H1 (cell line): ENCODE data around the gene LRP5. TPM values are rescaled to one million over a fixed set of nuclear protein-coding genes. Genes with fewer than 3 reads are reported as not detected.

ENCODE experiments used
- CTCF ChIA-PET: fragments of 300-600 bp; sonication (Branson Sonifier 250); formaldehyde crosslinking; loops from one replicate; lab custom pipeline; 2021; ENCODE audit not compliant: partially characterized antibody; lab: Charles Lee
- POLR2A ChIA-PET: fragments of 300-600 bp; sonication (Branson Sonifier 250); formaldehyde crosslinking; loops from one replicate; lab custom pipeline; 2021; ENCODE audit warnings: inconsistent platforms; ENCODE audit not compliant: partially characterized antibody; lab: Charles Lee
- DNase-seq, 2 experiments: peaks; one replicate each; pipeline versions ENCODE4 v3.0.0 to v3.0.0-alpha.2; 2010 to 2022; ENCODE audit warnings: low spot score in 2 of 2, low read depth in 1 of 2, mixed read lengths in 1 of 2
- FAIRE-seq: peaks from 2 replicates; lab custom pipeline; 2011; peaks lifted over from hg19 to GRCh38; lab: Jason Lieb, UNC
- H2AFZ ChIP-seq: 2 replicates; pipeline ENCODE4 v1.8.1; 2012; ENCODE audit warnings: low read length, inconsistent platforms
- H2AK5ac ChIP-seq: 2 replicates; pipeline ENCODE4 v1.6.1; 2013; ENCODE audit warnings: low read depth, low read length
- H2BK120ac ChIP-seq: replicated peaks from 2 replicates; pipeline ENCODE3; 2013; ENCODE audit warnings: low read depth, low read length, inconsistent platforms
- H2BK12ac ChIP-seq: 2 replicates; pipeline ENCODE4 v1.6.1; 2013; ENCODE audit warnings: low read depth, low read length
- H2BK15ac ChIP-seq: 2 replicates; pipeline ENCODE4 v1.6.1; 2013; ENCODE audit warnings: low read length
- H2BK20ac ChIP-seq: 2 replicates; pipeline ENCODE4 v1.6.1; 2013; ENCODE audit warnings: low read length
- H2BK5ac ChIP-seq: 2 replicates; pipeline ENCODE4 v1.6.1; 2013; ENCODE audit warnings: low read depth, low read length
- H3K14ac ChIP-seq: 2 replicates; pipeline ENCODE4 v1.6.1; 2013; ENCODE audit warnings: inconsistent platforms; ENCODE audit not compliant: insufficient read length
- H3K18ac ChIP-seq: 2 replicates; pipeline ENCODE4 v1.6.1; 2013; ENCODE audit warnings: low read length; ENCODE audit errors: extremely low read depth
- H3K23ac ChIP-seq: 2 replicates; pipeline ENCODE4 v1.6.1; 2013; ENCODE audit warnings: inconsistent platforms; ENCODE audit not compliant: insufficient read length
- H3K23me2 ChIP-seq: 2 replicates; pipeline ENCODE4 v1.6.1; 2013; ENCODE audit warnings: low read depth, low read length
- H3K27ac ChIP-seq: 2 replicates; pipeline ENCODE4 v1.6.1; 2011; ENCODE audit warnings: low read depth, low read length, inconsistent platforms
- H3K27me3 ChIP-seq, 4 experiments: replicated peaks in 1 of 4; 1 replicate in 1 of 4; 2 replicates in 3 of 4; pipeline versions ENCODE4 v1.6.1 to v1.8.1; 2011 to 2013; ENCODE audit warnings: low read length in 3 of 4, mild to moderate bottlenecking in 3 of 4, inconsistent platforms in 2 of 4, mixed read lengths in 2 of 4, moderate library complexity in 1 of 4; ENCODE audit not compliant: control insufficient read depth in 3 of 4, insufficient read depth in 3 of 4; ENCODE audit errors: extremely low read depth in 1 of 4
- H3K36me3 ChIP-seq, 4 experiments: 2 replicates each; pipeline versions ENCODE4 v1.6.1 to v1.8.1; 2011 to 2013; ENCODE audit warnings: mild to moderate bottlenecking in 4 of 4, low read length in 3 of 4, moderate library complexity in 2 of 4, control low read depth in 1 of 4, inconsistent platforms in 1 of 4; ENCODE audit not compliant: insufficient read depth in 4 of 4, control insufficient read depth in 2 of 4
- H3K4ac ChIP-seq: replicated peaks from 2 replicates; pipeline ENCODE3; 2013; ENCODE audit warnings: low read length, low read depth, mixed read lengths, inconsistent platforms; ENCODE audit not compliant: insufficient read length
- H3K4me1 ChIP-seq, 4 experiments: replicated peaks in 1 of 4; 1 replicate in 1 of 4; 2 replicates in 3 of 4; pipeline versions ENCODE4 v1.6.1 to v1.8.1; 2011 to 2013; ENCODE audit warnings: low read length in 3 of 4, inconsistent platforms in 2 of 4, mixed read lengths in 1 of 4; ENCODE audit not compliant: insufficient read depth in 4 of 4, control insufficient read depth in 3 of 4
- H3K4me2 ChIP-seq, 2 experiments: 2 replicates each; pipeline versions ENCODE4 v1.6.1 to v1.8.1; 2011 to 2013; ENCODE audit warnings: low read depth in 2 of 2, low read length in 2 of 2, control low read depth in 1 of 2, inconsistent platforms in 1 of 2, mild to moderate bottlenecking in 1 of 2; ENCODE audit not compliant: insufficient read depth in 1 of 2
- H3K4me3 ChIP-seq, 4 experiments: fragments of 200-600, 300-600 bp in 1 of 4; sonication (generic), shearing (Covaris generic), sonication (Bioruptor Twin) in 1 of 4; 2 replicates each; pipeline versions ENCODE4 v1.5.1 to v1.8.1; 2011 to 2016; ENCODE audit warnings: low read length in 4 of 4, low read depth in 3 of 4, control low read depth in 2 of 4, inconsistent platforms in 2 of 4, mild to moderate bottlenecking in 2 of 4, mixed read lengths in 1 of 4, moderate library complexity in 1 of 4; ENCODE audit not compliant: insufficient read depth in 2 of 4; ENCODE audit errors: extremely low read depth in 1 of 4
- H3K56ac ChIP-seq: replicated peaks from 2 replicates; pipeline ENCODE3; 2013; ENCODE audit warnings: low read depth, mild to moderate bottlenecking, mixed read lengths, low read length, inconsistent platforms; ENCODE audit not compliant: insufficient read length
- H3K79me1 ChIP-seq: 2 replicates; pipeline ENCODE4 v1.6.1; 2013; ENCODE audit warnings: low read depth, low read length, control low read depth
- H3K79me2 ChIP-seq, 2 experiments: 2 replicates each; pipeline versions ENCODE4 v1.6.1 to v1.8.1; 2012 to 2013; ENCODE audit warnings: low read length in 2 of 2, mild to moderate bottlenecking in 2 of 2, inconsistent platforms in 1 of 2; ENCODE audit not compliant: insufficient read depth in 2 of 2, control insufficient read depth in 1 of 2
- H3K9ac ChIP-seq, 4 experiments: replicated peaks in 1 of 4; 1 replicate in 1 of 4; 2 replicates in 3 of 4; pipeline versions ENCODE4 v1.6.1 to v1.8.1; 2011 to 2013; ENCODE audit warnings: low read depth in 3 of 4, low read length in 3 of 4, control low read depth in 2 of 4, mild to moderate bottlenecking in 2 of 4, moderate library complexity in 2 of 4, inconsistent platforms in 1 of 4; ENCODE audit errors: extremely low read depth in 1 of 4
- H3K9me3 ChIP-seq, 2 experiments: 2 replicates each; pipeline versions ENCODE4 v1.6.1 to v1.8.1; 2012 to 2013; ENCODE audit warnings: mild to moderate bottlenecking in 2 of 2, moderate library complexity in 2 of 2, control low read depth in 1 of 2, inconsistent platforms in 1 of 2, low read depth in 1 of 2, low read length in 1 of 2, mixed read lengths in 1 of 2; ENCODE audit not compliant: insufficient read depth in 2 of 2
- H4K20me1 ChIP-seq, 2 experiments: replicated peaks in 1 of 2; 2 replicates each; pipeline versions ENCODE3 to v1.8.1; 2011 to 2013; ENCODE audit warnings: inconsistent platforms in 2 of 2, low read length in 2 of 2, mild to moderate bottlenecking in 1 of 2; ENCODE audit not compliant: insufficient read depth in 2 of 2, control insufficient read depth in 1 of 2
- H4K5ac ChIP-seq: 2 replicates; pipeline ENCODE4 v1.6.1; 2013; ENCODE audit warnings: low read length, low read depth, mixed read lengths, inconsistent platforms; ENCODE audit not compliant: insufficient read length
- H4K8ac ChIP-seq: 2 replicates; pipeline ENCODE4 v1.8.0; 2013; ENCODE audit warnings: mild to moderate bottlenecking, moderate library complexity, low read length, inconsistent platforms; ENCODE audit not compliant: insufficient read depth; ENCODE audit errors: extremely low read depth
- H4K91ac ChIP-seq: replicated peaks from 2 replicates; pipeline ENCODE3; 2013; ENCODE audit warnings: low read length, mixed read lengths, inconsistent platforms; ENCODE audit not compliant: insufficient read length
- ASH2L ChIP-seq: fragments of 200-600, 300-600 bp; sonication (generic); IDR thresholded peaks from one replicate; pipeline ENCODE4 v1.7.1; 2017; ENCODE audit warnings: low read length
- CEBPB ChIP-seq: IDR thresholded peaks from 2 replicates; pipeline ENCODE4 v1.6.1; 2012; ENCODE audit warnings: low read depth, low read length
- CHD2 ChIP-seq: IDR thresholded peaks from 2 replicates; pipeline ENCODE4 v1.6.1; 2012; ENCODE audit warnings: low read length, improper control_type of control experiment
- GABPA ChIP-seq: IDR thresholded peaks from 2 replicates; pipeline ENCODE4 v1.6.1; 2011; ENCODE audit warnings: mild to moderate bottlenecking, low read length, moderate library complexity, borderline replicate concordance; ENCODE audit not compliant: insufficient read depth
- HDAC2 ChIP-seq, 2 experiments: fragments of 300-600 bp in 1 of 2; sonication (generic) in 1 of 2; IDR thresholded peaks; 2 replicates each; pipeline ENCODE4 v1.6.1; 2011 to 2012; ENCODE audit warnings: low read depth in 2 of 2, low read length in 2 of 2, mild to moderate bottlenecking in 2 of 2, moderate library complexity in 2 of 2, borderline replicate concordance in 1 of 2, inconsistent platforms in 1 of 2
- HDAC6 ChIP-seq: IDR thresholded peaks from one replicate; pipeline ENCODE4 v1.7.1; 2012; ENCODE audit warnings: low read depth, mild to moderate bottlenecking, inconsistent platforms, low read length, moderate library complexity
- KDM1A ChIP-seq: fragments of 200-600, 300-600 bp; sonication (generic); IDR thresholded peaks from 2 replicates; pipeline ENCODE4 v1.7.1; 2016; ENCODE audit warnings: mild to moderate bottlenecking, low read length, borderline replicate concordance
- MAFK ChIP-seq: IDR thresholded peaks from 2 replicates; pipeline ENCODE4 v1.6.1; 2012; ENCODE audit warnings: low read depth, mild to moderate bottlenecking, improper control_type of control experiment, low read length
- RXRA ChIP-seq: IDR thresholded peaks from 2 replicates; pipeline ENCODE4 v1.6.1; 2011; ENCODE audit warnings: low read depth, mild to moderate bottlenecking, low read length, moderate library complexity; ENCODE audit not compliant: insufficient read depth
- SP1 ChIP-seq: IDR thresholded peaks from 2 replicates; pipeline ENCODE4 v1.6.1; 2011; ENCODE audit warnings: low read depth, low read length
- SUZ12 ChIP-seq: fragments of 200-600 bp; sonication (generic); IDR thresholded peaks from 2 replicates; pipeline ENCODE4 v1.6.1; 2012; ENCODE audit warnings: mild to moderate bottlenecking, inconsistent platforms, low read length, moderate library complexity, mixed read lengths
- TBP ChIP-seq: IDR thresholded peaks from 2 replicates; pipeline ENCODE4 v1.6.1; 2011; ENCODE audit warnings: low read depth, low read length, improper control_type of control experiment
- WGBS, 2 experiments: shearing (Covaris generic) in 1 of 2; methylation state at CpG; one replicate each; pipeline versions ENCODE4 v1.1.6 to v1.1.7; 2013 to 2015; ENCODE audit warnings: low lambda C conversion rate in 2 of 2, mixed read lengths in 2 of 2, inconsistent platforms in 1 of 2, low coverage in 1 of 2, missing lambda C conversion rate in 1 of 2; ENCODE audit not compliant: insufficient replicate concordance in 2 of 2, insufficient coverage in 1 of 2, insufficient read length in 1 of 2; ENCODE audit errors: extremely low coverage in 1 of 2, missing lambda C conversion rate in 1 of 2; 5-methylcytosine and 5-hydroxymethylcytosine counted together
- polyA plus RNA-seq, 7 experiments: library from polyadenylated mRNA; depleted of rRNA in 3 of 7; stranded (reverse) in 5 of 7; unstranded in 2 of 7; fragments of >200 nt in 5 of 7; fragments of 200-250 nt in 2 of 7; gene quantifications; 1 replicate in 5 of 7; 2 replicates in 1 of 7; 4 replicates in 1 of 7; pipeline versions ENCODE4 v1.2.1 to v1.2.3, GENCODE V29; 2011 to 2013; ENCODE audit warnings: missing spikeins in 2 of 7, mixed read lengths in 2 of 7
- total RNA-seq: library from RNA; stranded (reverse); fragmentation: NEBNext Ultra II Directional; extraction: Animal tissue kit (Norgen Biotek cat#: 25700); gene quantifications from 2 replicates; pipeline ENCODE4 v1.2.1, GENCODE V29; 2021

Gene LRP5
- total and polyA plus RNA-seq, 2 of the 8 experiments (the other 6 are each of a cell fraction or from before 2014, with no cell fraction given): 19.0 to 38.9 TPM

- H3K23ac ChIP-seq: no peak overlapping the region
- H4K91ac ChIP-seq: no peak overlapping the region
- ChIA-PET CTCF (interaction anchor here (0.6 to 2.3 kb wide), 4 partner anchors 9 to 196 kb away, joined by 3 to 8 read pairs (median 5); no protein-coding TSS in a partner anchor), POLR2A (no interaction called here)
- FAIRE-seq (no peak), DNase-seq (no peak)
- H3K9me3 ChIP-seq: no peaks in the 10 kb centered on the region
- no peaks in the 10 kb centered on the region for H3K79me1 ChIP-seq
- H3K27ac ChIP-seq: no peak overlapping the region
- no peaks in the 10 kb centered on the region for H3K79me2 ChIP-seq
- H2AFZ ChIP-seq: no peak overlapping the region
- H3K9ac ChIP-seq: no peak overlapping the region
- H3K56ac ChIP-seq: no peak overlapping the region
- H4K8ac ChIP-seq: no peak overlapping the region
- no peak overlapping the region for H3K14ac ChIP-seq
- no peak overlapping the region for H3K4me3 ChIP-seq
- WGBS, 2 experiments: 86% methylated on average over 11 of the region's 11 CpGs; no CpG with 5 or more reads in 1 of the 2 experiments
- no peaks in the 10 kb centered on the region for H3K27me3 ChIP-seq
- no peak overlapping the region for H3K4me2 ChIP-seq
- H4K5ac ChIP-seq: no peak overlapping the region
- no peak overlapping the region for H2BK15ac ChIP-seq
- no peak overlapping the region for H3K4ac ChIP-seq
- H3K23me2 ChIP-seq: no peaks in the 10 kb centered on the region
- no peak overlapping the region for H3K18ac ChIP-seq
- peaks cover 0 to 3% (median 0%) of the 10 kb centered on the region in 4 experiments; a peak in 2 of 8 replicates for H3K36me3 ChIP-seq
- peaks cover 0 to 1% of the 10 kb centered on the region in 2 experiments for H4K20me1 ChIP-seq
- no peak overlapping the region for H2BK12ac ChIP-seq
- no peak overlapping the region for H2BK20ac ChIP-seq
- no peak overlapping the region for H2AK5ac ChIP-seq
- H2BK5ac ChIP-seq: no peak overlapping the region; the same call in 1 of the 2 replicates
- peaks cover 3 to 4% (median 4%) of the 10 kb centered on the region in 4 experiments; a peak in 5 of 7 replicates for H3K4me1 ChIP-seq
- H2BK120ac ChIP-seq: no peak overlapping the region
- TF ChIP-seq HDAC2 (IDR thresholded peaks at IDR 0.05; ENCODE audit: borderline replicate concordance in 1 of 2, low read depth in 2 of 2, low read length in 2 of 2): no peak
- TF ChIP-seq CHD2: no peak
- TF ChIP-seq GABPA: no peak
- TF ChIP-seq ASH2L: no peak
- no peak for TF ChIP-seq SUZ12
- TF ChIP-seq HDAC6: no peak
- TF ChIP-seq TBP: no peak
- no peak for TF ChIP-seq RXRA
- no peak for TF ChIP-seq SP1
- TF ChIP-seq KDM1A: no peak
- TF ChIP-seq CEBPB: no peak
- TF ChIP-seq MAFK: no peak
Observed at GRCh38 chr11:68449951-68450350, 137.6 kb downstream of the LRP5 start.
